ENCODE measurements around the gene SUPT5H.
A peak's percentile ranks its signal among the peaks of the same experiment; 100 is the strongest.

Gene SUPT5H

GRCh38 chr19:39520541-39521484, 75.4 kb downstream of the SUPT5H start:
- DNase-seq (ENCODE audit: low spot score) = no peak

- DNase-seq (ENCODE audit: low spot score) = peak; percentile 44
These were observed 79.1 kb downstream of the SUPT5H start for GRCh38 chr19:39524495-39524894.

- DNase-seq (ENCODE audit: low spot score) = no peak
These were observed 79.8 kb downstream of the SUPT5H start for GRCh38 chr19:39525205-39525604.
